HEK293 (cell line): Measurements from ENCODE around the gene HPGD.

Source experiments
- YY1 ChIP-seq: fragments of 450-650 bp; formaldehyde crosslinking; IDR thresholded peaks from 2 replicates; pipeline ENCODE4 v1.5.1; 2018; ENCODE audit warnings: missing biosample characterization, missing genetic modification characterization
- ZBTB20 ChIP-seq: fragments of 450-650 bp; formaldehyde crosslinking; IDR thresholded peaks from 2 replicates; pipeline ENCODE4 v1.5.1; 2016; ENCODE audit warnings: missing biosample characterization, missing genetic modification characterization
- ZNF560 ChIP-seq: fragments of 450-650 bp; formaldehyde crosslinking; IDR thresholded peaks from 2 replicates; pipeline ENCODE4 v1.5.1; 2017; ENCODE audit warnings: missing biosample characterization, missing genetic modification characterization, borderline replicate concordance
- ZNF600 ChIP-seq: fragments of 450-650 bp; formaldehyde crosslinking; IDR thresholded peaks from 2 replicates; pipeline ENCODE4 v1.5.1; 2016; ENCODE audit warnings: missing biosample characterization, missing genetic modification characterization
- ZNF610 ChIP-seq: fragments of 450-650 bp; formaldehyde crosslinking; IDR thresholded peaks from 2 replicates; pipeline ENCODE4 v1.5.1; 2016; ENCODE audit warnings: missing biosample characterization, missing genetic modification characterization, borderline replicate concordance
- TF ChIP-seq, protein P1 (sequence below): fragments of 450-650 bp; formaldehyde crosslinking; IDR thresholded peaks from 2 replicates; pipeline ENCODE4 v1.5.1; 2016; ENCODE audit warnings: missing biosample characterization, missing genetic modification characterization

- no peak for TF ChIP-seq ZNF600 (tag by site-specific recombination)
- TF ChIP-seq, protein P1, sequence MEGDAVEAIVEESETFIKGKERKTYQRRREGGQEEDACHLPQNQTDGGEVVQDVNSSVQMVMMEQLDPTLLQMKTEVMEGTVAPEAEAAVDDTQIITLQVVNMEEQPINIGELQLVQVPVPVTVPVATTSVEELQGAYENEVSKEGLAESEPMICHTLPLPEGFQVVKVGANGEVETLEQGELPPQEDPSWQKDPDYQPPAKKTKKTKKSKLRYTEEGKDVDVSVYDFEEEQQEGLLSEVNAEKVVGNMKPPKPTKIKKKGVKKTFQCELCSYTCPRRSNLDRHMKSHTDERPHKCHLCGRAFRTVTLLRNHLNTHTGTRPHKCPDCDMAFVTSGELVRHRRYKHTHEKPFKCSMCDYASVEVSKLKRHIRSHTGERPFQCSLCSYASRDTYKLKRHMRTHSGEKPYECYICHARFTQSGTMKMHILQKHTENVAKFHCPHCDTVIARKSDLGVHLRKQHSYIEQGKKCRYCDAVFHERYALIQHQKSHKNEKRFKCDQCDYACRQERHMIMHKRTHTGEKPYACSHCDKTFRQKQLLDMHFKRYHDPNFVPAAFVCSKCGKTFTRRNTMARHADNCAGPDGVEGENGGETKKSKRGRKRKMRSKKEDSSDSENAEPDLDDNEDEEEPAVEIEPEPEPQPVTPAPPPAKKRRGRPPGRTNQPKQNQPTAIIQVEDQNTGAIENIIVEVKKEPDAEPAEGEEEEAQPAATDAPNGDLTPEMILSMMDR, result no peak
- no peak for TF ChIP-seq ZBTB20
- TF ChIP-seq ZNF560 (tag by site-specific recombination), result no peak
- TF ChIP-seq ZNF610, result no peak
- no peak for TF ChIP-seq YY1 (tag by site-specific recombination)
Measured at GRCh38 chr4:174561560-174561959, 39.3 kb upstream of the HPGD start.
